Measurements from ENCODE around the gene NPHS1. TPM values are rescaled to one million over a fixed set of nuclear protein-coding genes. Genes with fewer than 3 reads are reported as not detected.

The NPHS1 gene
- polyA plus RNA-seq, 1 experiment = not detected

DNA sequence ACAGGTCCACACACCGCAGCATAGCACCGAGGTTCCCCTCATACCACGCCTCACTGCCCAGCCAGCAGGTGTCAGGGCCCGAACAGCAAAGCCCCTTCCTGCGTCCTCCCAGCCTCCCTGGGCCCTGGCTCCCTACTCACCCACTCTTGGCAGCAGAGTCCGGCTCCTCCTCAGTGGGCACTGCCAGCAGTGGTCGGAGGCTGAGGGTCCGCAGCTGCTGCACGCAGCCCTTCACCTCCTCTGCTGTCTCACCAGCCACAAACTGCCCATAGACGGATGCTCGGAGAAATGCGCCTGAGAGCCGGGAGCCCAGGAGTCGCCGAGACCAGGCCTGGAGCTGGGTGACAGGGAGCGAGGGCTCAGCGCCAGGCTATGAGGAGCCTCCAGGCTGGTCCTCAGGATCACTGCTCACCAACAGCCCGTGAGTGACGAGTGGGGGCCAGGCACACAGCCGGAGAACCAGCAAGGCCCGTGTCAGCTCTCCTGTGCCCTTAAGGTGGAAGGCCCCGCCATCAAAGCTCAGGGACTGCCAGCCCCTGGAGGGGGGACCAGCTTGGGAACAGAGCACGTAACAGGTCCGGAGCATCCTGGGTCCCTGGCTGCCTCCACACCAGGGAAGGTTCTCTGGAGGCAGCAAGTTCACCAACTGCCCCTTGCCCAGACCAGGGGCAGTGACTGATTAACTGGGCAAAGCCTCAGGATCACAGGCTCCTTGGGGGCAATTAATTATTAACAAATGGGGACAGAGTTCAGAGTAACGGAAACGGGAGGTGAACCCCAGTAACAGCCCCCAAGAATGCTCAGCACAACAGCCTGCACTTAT lies 39.9 kb downstream of the NPHS1 start, which contains the start of gene PRODH2:
Gene PRODH2 (minus strand): TSS at position 626 of the 823 bp plus-strand sequence. CDS start 40 bp downstream, at position 586.
- no peaks in the 10 kb centered on the region for H3K9me3 ChIP-seq (ENCODE audit: control insufficient read depth, insufficient read depth, low read length)
- POLR2A ChIA-PET = no interaction called here
- H3K4me3 ChIP-seq (ENCODE audit: low read depth, low read length) = no peak within 1 kb of the TSS
- H3K27ac ChIP-seq (ENCODE audit: low read depth, low read length) = no peak within 1 kb of the TSS
- TF ChIP-seq, protein P1, sequence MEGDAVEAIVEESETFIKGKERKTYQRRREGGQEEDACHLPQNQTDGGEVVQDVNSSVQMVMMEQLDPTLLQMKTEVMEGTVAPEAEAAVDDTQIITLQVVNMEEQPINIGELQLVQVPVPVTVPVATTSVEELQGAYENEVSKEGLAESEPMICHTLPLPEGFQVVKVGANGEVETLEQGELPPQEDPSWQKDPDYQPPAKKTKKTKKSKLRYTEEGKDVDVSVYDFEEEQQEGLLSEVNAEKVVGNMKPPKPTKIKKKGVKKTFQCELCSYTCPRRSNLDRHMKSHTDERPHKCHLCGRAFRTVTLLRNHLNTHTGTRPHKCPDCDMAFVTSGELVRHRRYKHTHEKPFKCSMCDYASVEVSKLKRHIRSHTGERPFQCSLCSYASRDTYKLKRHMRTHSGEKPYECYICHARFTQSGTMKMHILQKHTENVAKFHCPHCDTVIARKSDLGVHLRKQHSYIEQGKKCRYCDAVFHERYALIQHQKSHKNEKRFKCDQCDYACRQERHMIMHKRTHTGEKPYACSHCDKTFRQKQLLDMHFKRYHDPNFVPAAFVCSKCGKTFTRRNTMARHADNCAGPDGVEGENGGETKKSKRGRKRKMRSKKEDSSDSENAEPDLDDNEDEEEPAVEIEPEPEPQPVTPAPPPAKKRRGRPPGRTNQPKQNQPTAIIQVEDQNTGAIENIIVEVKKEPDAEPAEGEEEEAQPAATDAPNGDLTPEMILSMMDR (IDR thresholded peaks at IDR 0.05; ENCODE audit: low read depth, low read length) = no peak
- no peak for DNase-seq (ENCODE audit: low read depth, low spot score)
- CTCF ChIA-PET = no interaction called here
- H3K27me3 ChIP-seq (ENCODE audit: control insufficient read depth, insufficient read depth, low read length) = peaks cover 20% of the 10 kb centered on the region

DNA sequence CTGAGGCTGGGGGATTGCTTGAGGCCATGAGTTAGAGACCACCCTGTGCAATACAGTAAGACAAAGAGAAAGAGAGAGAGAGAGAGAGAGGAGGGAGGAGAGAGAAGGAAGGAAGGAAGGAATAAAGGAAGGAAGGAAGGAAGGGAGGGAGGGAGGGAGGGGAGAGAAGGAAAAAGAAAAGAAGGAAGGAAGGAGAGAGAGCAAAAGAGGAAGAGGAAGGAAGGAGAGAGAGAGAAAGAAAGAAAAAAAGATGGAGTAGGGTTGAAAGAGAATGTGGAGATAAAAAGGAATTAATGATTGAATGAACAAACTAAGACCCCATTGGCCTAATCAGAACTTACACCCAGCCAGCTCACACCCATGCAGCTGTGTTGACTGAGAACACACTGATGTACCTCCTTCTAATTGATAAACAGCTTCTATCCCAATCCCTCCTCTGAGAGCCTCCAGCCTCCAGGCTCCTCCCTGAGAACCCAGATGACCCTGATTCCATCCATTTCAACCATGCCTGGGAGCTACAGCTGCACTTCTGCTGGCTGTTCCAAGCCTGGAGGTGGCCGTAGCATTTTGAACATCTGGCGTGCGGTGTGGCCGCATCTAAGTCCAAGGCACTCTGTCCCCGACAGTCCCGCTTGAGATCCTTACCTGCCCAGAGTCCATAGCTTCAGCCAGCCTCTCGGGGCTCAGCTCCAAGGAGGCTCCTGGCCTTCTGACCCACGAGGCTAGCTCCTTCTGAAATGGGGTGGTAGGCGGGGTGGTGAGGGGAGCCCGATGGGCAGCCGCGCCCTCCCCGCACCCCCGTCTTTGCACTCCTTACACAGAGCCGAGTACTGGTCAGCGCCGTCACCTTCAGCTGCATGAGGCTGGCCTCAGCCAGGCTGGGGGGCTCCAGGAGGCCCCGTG lies 40.7 kb downstream of the NPHS1 start:
- Histone ChIP-seq H3K27ac (ENCODE audit: low read depth, low read length) (no peak overlapping the region), H3K4me3 (ENCODE audit: low read depth, low read length) (no peak overlapping the region), H3K9me3 (ENCODE audit: control insufficient read depth, insufficient read depth, low read length) (no peaks in the 10 kb centered on the region), H3K27me3 (ENCODE audit: control insufficient read depth, insufficient read depth, low read length) (peaks cover 21% of the 10 kb centered on the region)
- no peak for DNase-seq (ENCODE audit: low read depth, low spot score)
- ChIA-PET CTCF (no interaction called here), POLR2A (no interaction called here)
- TF ChIP-seq, protein P1 (IDR thresholded peaks at IDR 0.05; ENCODE audit: low read depth, low read length) = no peak

DNA sequence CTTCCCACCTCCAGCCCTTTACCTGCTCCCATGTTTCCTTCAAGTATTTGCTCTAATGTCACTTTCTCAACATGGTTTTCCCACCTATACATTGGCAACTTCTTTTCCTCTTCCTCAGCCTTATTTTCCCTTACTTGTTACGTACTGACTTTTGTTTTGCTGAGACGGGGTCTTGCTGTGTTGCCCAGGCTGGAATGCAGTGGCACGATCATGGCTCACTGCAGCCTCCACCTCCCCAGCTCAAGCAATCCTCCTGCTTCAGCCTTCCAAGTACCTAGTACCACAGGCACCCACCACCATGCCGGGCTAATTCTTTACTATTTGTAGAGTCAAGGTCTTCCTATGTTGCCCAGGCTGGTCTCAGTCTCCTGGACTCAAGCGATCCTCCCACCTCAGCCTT lies 44.7 kb downstream of the NPHS1 start:
- no peak for DNase-seq (ENCODE audit: low read depth, low spot score)
- CTCF ChIA-PET = no interaction called here
- POLR2A ChIA-PET = no interaction called here

DNA sequence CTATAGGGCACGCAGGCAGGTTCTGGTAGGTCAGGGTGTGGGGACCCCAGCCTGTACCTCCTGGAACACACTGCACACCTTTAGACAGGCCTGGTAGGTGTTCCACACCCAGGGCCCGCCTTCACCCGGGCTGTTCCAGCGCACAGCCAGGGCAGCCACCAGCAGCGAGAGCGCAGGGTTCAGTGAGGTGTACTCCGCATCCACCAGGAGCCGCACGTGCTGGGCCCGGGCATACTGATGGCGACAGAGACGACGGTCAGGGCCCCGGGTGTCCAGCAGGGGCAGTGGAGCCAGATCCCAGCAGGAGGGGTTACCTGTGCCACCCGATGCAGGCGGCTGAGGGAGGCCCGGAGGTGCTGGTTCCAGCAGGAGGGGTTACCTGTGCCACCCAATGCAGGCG lies 45.7 kb downstream of the NPHS1 start:
- TF ChIP-seq, protein P1 (IDR thresholded peaks at IDR 0.05; ENCODE audit: low read depth, low read length) = no peak
- Histone ChIP-seq H3K27ac (ENCODE audit: low read depth, low read length) (no peak overlapping the region), H3K9me3 (ENCODE audit: control insufficient read depth, insufficient read depth, low read length) (no peaks in the 10 kb centered on the region), H3K27me3 (ENCODE audit: control insufficient read depth, insufficient read depth, low read length) (peaks cover 14% of the 10 kb centered on the region), H3K4me3 (ENCODE audit: low read depth, low read length) (no peak overlapping the region)
- POLR2A ChIA-PET = no interaction called here
- DNase-seq (ENCODE audit: low read depth, low spot score) = no peak
- CTCF ChIA-PET = no interaction called here

More for the DNA sequence above, 44.7 kb downstream of the NPHS1 start:
- no peaks in the 10 kb centered on the region for H3K9me3 ChIP-seq (ENCODE audit: control insufficient read depth, insufficient read depth, low read length)
- TF ChIP-seq, protein P1 (IDR thresholded peaks at IDR 0.05; ENCODE audit: low read depth, low read length) = no peak
- no peak overlapping the region for H3K27ac ChIP-seq (ENCODE audit: low read depth, low read length)
- H3K4me3 ChIP-seq (ENCODE audit: low read depth, low read length) = no peak overlapping the region
- H3K27me3 ChIP-seq (ENCODE audit: control insufficient read depth, insufficient read depth, low read length) = peaks cover 16% of the 10 kb centered on the region
